ENCODE results near the gene NSUN3.
A peak's percentile ranks its signal among the peaks of the same experiment; 100 is the strongest.

The NSUN3 gene

DNA sequence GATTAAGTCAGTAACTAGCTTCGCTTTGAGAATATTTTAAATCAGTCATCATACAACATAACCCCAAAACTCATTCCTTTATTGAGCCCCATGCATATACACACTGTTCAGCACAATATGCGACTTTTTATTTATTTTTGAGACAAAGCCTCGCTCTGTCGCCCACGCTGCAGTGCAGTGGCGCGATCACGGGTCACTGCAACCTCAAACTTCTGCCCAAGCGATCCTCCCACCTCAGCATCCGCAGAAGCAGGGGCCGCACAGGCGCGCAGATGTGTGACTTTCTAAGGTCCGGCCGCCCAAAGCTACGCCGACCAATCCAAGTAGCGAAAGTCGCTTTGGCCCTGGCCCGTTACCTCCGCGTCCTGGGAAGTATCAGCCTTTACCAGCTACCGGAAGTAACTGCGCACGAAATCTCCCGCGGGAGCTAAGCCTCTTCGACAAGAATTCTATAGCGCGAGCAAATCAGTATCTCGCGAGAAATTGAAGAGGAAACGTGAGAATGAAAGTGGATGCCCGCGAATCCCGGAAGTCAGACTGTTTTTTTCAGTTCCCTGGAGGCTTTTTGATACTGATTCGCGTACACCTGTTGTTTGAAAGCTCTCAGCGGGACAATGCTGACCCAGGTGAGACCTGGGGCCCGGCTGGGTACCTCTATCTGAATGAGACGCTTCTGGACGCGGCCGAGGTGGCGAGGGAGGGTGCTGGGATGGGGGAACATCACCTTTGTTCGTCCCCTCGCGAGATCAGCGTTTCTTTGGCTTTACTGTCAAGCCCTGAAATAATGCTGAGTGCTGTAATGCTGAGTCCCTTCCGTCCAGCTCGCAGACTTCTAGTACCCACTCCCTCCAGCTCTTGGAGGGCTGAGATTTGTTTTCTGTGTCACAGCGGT, at the start of gene NSUN3, which contains the start of gene DHFR2:
TSS of gene NSUN3 (plus strand) at position 549 of the 892 bp plus-strand sequence. CDS start at position 615, 66 bp downstream.
TSS of gene DHFR2 (minus strand) at position 404 of the 892 bp plus-strand sequence. CDS start 1,405 bp downstream, outside the sequence.
- TF ChIP-seq, protein P1, sequence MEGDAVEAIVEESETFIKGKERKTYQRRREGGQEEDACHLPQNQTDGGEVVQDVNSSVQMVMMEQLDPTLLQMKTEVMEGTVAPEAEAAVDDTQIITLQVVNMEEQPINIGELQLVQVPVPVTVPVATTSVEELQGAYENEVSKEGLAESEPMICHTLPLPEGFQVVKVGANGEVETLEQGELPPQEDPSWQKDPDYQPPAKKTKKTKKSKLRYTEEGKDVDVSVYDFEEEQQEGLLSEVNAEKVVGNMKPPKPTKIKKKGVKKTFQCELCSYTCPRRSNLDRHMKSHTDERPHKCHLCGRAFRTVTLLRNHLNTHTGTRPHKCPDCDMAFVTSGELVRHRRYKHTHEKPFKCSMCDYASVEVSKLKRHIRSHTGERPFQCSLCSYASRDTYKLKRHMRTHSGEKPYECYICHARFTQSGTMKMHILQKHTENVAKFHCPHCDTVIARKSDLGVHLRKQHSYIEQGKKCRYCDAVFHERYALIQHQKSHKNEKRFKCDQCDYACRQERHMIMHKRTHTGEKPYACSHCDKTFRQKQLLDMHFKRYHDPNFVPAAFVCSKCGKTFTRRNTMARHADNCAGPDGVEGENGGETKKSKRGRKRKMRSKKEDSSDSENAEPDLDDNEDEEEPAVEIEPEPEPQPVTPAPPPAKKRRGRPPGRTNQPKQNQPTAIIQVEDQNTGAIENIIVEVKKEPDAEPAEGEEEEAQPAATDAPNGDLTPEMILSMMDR (IDR thresholded peaks at IDR 0.05; ENCODE audit: low read depth, low read length), result no peak
- DNase-seq (ENCODE audit: low read depth, low spot score), result peak; percentile 98
- H3K4me3 ChIP-seq (ENCODE audit: low read depth, low read length), result peak within 1 kb of the TSS; percentile 87
- in situ Hi-C loops (cut with HindIII; ENCODE audit: low sequenced_read_pairs), result no loop called here

DNA sequence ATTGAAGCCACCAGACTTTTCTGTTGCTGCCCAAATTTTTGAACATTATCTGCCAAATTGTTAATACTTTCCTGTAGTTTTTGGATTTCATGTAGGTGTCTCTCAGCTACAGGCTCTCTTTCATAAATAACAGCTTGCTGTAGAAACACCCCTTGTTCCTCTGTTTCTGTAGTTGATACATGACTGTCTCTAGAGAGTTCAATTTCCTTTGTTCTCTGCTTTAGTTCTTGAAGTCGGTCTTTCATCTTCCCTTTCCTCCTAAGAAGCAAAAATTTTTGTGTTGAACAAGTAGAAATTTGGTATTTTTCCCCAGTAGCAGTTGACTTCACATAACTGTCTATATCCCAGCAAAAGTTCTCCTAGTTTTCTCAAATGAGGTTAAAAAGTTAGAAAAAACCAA, 47.8 kb upstream of the NSUN3 start:
- in situ Hi-C loops (cut with HindIII; ENCODE audit: low sequenced_read_pairs), result no loop called here
- TF ChIP-seq, protein P1 (IDR thresholded peaks at IDR 0.05; ENCODE audit: low read depth, low read length), result no peak
- H3K4me3 ChIP-seq (ENCODE audit: low read depth, low read length), result no peak overlapping the region
- no peak for DNase-seq (ENCODE audit: low read depth, low spot score)

DNA sequence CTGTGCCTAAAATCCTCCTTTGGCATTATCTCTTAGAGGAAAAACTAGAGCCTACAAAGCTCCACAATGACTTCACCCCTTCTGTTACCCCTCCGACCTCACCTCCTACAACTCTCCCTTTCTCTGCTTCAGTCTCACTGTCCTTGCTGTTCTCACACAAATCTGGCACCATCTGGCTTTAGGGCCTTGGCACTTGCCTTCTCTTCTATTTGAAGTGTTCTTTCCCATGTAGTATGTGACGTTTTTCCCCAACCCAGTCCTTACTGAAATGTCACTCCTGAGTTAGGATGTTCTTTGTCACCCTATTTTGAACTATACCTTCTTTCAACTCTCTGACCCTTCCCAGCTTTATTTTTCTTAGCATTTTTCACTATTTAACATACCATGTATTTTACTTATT, 43.2 kb upstream of the NSUN3 start:
- no peak for DNase-seq (ENCODE audit: low read depth, low spot score)
- no peak overlapping the region for H3K4me3 ChIP-seq (ENCODE audit: low read depth, low read length)
- TF ChIP-seq, protein P1 (IDR thresholded peaks at IDR 0.05; ENCODE audit: low read depth, low read length), result no peak
- in situ Hi-C loops (cut with HindIII; ENCODE audit: low sequenced_read_pairs), result no loop called here

DNA sequence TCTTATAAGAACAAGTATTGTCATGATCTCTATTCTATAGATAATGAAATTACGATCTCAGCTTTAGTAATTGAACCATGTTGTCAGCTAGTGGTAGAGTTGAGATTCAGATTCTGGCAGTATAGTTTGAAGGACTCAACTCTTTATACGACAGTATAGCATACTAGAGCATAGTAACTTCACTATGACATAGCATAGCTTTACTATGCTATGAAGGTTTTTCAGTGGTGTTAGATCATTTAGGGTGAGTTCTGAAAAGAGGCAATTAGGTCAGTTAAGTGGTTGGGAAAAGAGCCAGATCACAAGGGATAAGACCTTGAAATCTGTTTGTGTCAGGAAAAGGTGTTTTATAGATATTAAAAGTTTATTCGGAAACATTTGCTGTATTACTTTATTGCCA, 42.6 kb upstream of the NSUN3 start:
- no peak overlapping the region for H3K4me3 ChIP-seq (ENCODE audit: low read depth, low read length)
- TF ChIP-seq, protein P1 (IDR thresholded peaks at IDR 0.05; ENCODE audit: low read depth, low read length), result no peak
- in situ Hi-C loops (cut with HindIII; ENCODE audit: low sequenced_read_pairs), result no loop called here
- DNase-seq (ENCODE audit: low read depth, low spot score), result no peak

DNA sequence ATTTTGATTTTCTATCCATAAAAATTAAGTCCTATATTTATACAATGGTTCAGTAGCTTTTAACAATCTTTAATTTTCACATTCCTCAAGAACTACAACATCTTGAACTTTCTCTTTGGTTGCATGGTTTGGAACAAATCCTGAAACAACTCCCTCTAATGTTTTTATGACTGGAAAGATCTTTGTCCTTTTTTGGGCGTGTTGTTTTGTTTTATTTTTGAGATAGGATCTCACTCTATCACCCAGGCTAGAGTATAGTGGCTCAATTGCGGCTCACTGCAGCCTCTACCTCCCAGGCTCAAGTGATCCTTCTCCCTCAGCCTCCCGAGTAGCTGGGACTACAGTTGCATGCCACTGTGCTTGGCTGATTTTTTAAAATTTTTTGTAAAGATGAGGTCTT, 38.5 kb upstream of the NSUN3 start:
- no peak overlapping the region for H3K4me3 ChIP-seq (ENCODE audit: low read depth, low read length)
- peak; percentile 58 for DNase-seq (ENCODE audit: low read depth, low spot score)
- in situ Hi-C loops (cut with HindIII; ENCODE audit: low sequenced_read_pairs), result no loop called here
- TF ChIP-seq, protein P1 (IDR thresholded peaks at IDR 0.05; ENCODE audit: low read depth, low read length), result no peak

DNA sequence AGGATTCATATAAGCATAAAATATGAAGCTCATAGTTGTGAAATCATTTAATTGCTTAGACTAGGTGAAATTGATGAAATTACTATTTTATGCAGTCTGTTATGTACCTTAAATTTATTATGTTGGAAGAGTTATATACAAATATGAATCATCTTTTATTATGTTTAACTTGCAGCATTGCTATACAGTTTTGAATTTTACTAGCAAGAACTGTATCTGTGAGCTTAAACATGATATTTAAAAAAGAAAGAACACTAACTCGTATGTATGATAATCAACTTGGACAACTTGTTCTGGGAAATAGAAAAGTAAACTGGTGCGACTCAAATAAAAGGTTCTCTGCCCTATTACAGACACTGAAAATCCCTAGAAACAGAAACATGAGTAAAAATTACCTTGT, 36.2 kb upstream of the NSUN3 start:
- in situ Hi-C loops (cut with HindIII; ENCODE audit: low sequenced_read_pairs), result no loop called here
- H3K4me3 ChIP-seq (ENCODE audit: low read depth, low read length), result no peak overlapping the region

More for the DNA sequence above, 36.2 kb upstream of the NSUN3 start:
- TF ChIP-seq, protein P1 (IDR thresholded peaks at IDR 0.05; ENCODE audit: low read depth, low read length), result no peak
- no peak for DNase-seq (ENCODE audit: low read depth, low spot score)

Data from astrocyte of the spinal cord (primary cell).